NT2/D1 (cell line): Measurements from ENCODE around the gene COL9A3.

ENCODE experiments used
- YY1 ChIP-seq: IDR thresholded peaks from 2 replicates; pipeline ENCODE4 v1.6.1; 2011; ENCODE audit not compliant: insufficient read length, insufficient read depth
- ZNF274 ChIP-seq: IDR thresholded peaks from 2 replicates; pipeline ENCODE4 v1.6.1; 2011; ENCODE audit warnings: mild to moderate bottlenecking, low read depth, low read length

- no peak for TF ChIP-seq ZNF274
- TF ChIP-seq YY1: no peak
These were observed 70.5 kb downstream of the COL9A3 start for GRCh38 chr20:62887152-62887859.
